GM21825 (cell line): ENCODE results near the gene CHFR.
"Not testable (repeated sequence)": the region's sequence is repeated elsewhere in the genome, so short reads cannot be mapped to it uniquely, and the experiment has no call there.

Experiments
- ATAC-seq: cut with Tn5 transposase; IDR thresholded peaks from one replicate; pipeline ENCODE4 v1.9.1; 2021; ENCODE audit warnings: mild to moderate bottlenecking, moderate library complexity; ENCODE audit not compliant: unreplicated experiment

Gene CHFR

DNA sequence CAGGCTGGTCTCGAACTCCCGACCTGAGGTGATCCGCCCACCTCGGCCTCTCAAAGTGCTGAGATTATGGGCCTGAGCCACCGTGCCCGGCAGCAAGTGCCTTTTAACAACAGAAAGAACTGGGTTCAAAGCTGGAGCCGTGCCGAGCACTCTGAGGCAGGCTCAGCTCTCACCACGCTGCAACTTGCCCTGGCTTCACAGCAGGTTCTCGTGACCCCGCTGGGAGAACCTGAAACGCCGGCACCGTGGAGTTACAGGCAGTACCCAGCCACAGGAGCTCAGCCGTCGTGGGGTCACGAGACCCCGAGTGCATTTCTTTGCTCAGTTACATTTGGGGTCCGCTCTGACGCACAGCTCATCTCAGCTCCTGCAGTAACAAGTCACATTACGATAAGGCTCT lies 73.2 kb downstream of the CHFR start:
- ATAC-seq: no peak

- no peak for ATAC-seq
Measured at GRCh38 chr12:132813443-132813842, 74.0 kb downstream of the CHFR start.

DNA sequence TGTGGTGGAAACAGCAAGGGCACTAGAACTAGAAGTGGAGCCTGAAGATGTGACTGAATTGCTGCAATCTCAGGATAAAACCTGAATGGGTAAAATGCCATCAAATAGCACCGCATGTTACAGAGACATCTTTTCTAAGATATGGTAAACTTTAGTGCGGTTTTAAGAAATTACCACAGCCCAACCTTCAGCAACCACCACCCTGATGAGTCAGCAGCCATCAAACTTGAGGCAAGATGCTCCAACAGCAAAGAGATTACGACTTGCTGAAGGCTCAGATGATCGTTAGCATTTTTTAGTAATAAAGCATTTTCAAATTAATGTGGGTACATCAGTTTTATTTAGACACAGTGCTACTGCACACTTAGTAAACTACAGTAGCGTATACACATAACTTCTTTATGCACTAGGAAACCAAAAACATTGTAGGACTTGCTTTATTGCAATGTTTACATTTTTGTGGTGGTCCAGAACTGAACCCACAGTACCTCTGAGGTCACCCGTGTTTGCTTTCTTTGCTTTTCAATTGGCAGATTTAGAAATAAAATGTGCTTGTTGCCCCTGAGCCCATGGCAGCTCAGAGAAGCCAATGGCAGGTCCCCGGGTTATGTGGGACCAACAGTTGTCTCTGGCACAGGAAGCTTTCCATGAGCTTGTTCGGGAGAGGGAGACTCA lies 74.6 kb downstream of the CHFR start:
- ATAC-seq: no peak

GRCh38 chr12:132809391-132809790 lies 78.0 kb downstream of the CHFR start:
- ATAC-seq: not testable (repeated sequence)

- no peak for ATAC-seq
Measured at GRCh38 chr12:132807295-132808092, 79.9 kb downstream of the CHFR start.

DNA sequence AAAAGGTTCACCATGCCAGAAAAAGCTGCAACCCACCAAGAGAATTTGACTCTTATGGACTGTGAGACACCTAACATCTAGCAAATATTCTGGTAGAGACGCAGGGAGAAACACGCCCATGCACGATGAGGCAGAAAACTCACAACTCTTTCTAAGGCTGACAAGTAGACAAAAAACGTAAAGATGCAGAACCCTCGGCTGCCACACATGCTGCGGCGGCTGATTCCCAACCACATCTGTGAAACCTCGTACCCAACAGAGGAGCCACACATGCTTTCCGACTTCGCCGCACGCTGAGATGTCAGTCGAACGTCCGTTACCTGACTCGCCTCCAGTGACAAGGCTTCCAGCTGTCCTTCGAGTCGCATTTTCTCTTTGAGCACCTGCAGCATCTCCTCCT lies 80.5 kb downstream of the CHFR start:
- ATAC-seq: no peak

DNA sequence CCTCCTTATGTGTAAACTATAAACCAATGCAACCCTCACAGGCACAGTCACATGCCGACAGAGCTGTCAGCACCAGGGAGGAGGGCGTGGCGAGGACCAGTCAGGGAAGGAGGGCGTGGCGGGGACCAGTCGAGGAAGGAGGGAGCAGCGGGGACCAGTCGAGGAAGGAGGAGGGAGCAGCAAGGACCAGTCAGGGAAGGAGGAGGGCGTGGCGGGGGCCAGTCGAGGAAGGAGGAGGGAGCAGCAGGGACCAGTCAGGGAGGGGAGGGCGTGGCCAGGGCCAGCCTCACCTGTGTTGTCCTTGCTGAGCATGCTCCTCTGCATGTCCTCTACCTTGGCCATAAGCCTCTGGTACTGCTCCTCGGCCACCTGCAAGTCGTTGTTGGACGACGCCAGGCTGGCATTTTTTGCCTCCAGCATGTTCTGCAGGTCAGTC lies 83.0 kb downstream of the CHFR start:
- no peak for ATAC-seq

GRCh38 chr12:132803888-132804287 lies 83.5 kb downstream of the CHFR start:
- ATAC-seq: no peak

DNA sequence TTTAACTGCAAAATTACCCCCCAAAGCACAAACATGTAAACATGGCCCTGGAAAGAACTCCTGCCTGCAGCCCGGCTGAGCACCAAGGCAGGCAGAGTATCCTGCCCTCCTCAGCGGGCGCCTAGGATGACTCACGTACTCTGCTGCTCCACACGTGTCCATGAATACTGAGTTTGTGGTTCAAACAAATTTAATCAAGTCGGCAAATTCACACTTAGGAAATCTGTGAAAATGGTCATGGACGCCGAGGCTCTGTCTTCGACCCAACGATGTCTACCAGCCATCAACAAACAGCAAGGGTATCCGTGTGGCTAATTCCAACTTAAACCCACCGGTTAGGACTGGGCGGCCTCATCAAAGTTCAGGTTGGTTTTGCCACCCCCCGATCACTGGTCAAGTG lies 84.3 kb downstream of the CHFR start:
- no peak for ATAC-seq

GRCh38 chr12:132801741-132802140 lies 85.7 kb downstream of the CHFR start:
- ATAC-seq: no peak

DNA sequence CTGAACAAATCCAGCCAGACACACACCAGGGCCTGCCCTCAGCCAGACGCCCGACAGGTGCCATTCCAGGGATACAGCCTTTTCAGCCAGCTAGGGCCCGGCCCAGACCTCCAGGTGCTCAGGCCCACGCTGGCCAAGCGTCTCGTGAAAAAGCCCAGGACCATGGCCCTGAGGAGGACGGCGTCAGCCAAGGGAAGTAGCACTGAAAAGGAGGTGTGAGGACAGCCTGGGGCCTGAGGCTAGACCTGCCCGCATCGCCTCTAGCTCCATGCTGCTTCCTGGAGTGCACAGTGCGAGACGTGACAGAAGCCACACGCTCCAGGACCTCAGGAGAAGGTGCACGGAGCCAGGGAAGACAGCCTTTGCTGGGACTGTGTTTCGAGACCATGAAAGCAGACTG lies 88.6 kb downstream of the CHFR start:
- no peak for ATAC-seq

- ATAC-seq: no peak
Measured at GRCh38 chr12:132797820-132798570, 89.4 kb downstream of the CHFR start.

- no peak for ATAC-seq
Measured at GRCh38 chr12:132795847-132796246, 91.6 kb downstream of the CHFR start.

DNA sequence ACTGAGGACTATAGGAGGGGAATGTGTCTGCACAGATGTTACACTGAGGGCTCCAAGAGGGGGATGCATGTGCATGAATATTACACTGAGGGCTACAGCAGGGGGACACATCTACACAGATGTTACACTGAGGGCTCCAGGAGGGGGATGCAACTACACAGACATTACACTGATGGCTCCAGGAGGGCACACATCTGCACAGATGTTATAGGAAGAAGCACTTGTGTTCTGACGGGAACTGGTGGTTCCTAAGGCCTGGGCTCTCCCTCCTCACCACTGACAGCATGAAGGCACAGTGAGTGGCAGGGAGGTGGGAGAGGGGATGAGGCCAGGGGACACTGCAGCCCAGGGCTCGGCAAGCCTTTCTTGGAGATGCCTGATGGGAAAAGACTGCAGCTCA lies 95.5 kb downstream of the CHFR start:
- not testable (repeated sequence) for ATAC-seq

DNA sequence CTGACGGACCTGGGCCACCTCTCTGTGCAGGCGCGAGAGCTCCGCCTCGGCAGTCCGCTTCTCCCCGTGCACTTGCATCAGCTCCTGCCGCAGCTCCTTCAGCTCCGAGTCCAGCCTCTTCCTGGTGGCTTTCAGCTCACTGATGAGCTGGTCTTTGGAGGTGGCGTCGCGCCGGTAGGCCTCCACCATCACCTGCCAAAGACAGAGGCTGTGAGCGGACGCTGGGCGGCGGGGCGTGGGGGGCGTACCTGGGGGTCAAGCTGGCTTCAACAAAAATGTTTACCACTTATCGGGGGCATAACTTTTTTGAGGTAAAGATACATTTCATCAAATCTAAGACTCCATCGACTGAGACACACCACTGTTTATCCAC lies 98.3 kb downstream of the CHFR start:
- no peak for ATAC-seq

DNA sequence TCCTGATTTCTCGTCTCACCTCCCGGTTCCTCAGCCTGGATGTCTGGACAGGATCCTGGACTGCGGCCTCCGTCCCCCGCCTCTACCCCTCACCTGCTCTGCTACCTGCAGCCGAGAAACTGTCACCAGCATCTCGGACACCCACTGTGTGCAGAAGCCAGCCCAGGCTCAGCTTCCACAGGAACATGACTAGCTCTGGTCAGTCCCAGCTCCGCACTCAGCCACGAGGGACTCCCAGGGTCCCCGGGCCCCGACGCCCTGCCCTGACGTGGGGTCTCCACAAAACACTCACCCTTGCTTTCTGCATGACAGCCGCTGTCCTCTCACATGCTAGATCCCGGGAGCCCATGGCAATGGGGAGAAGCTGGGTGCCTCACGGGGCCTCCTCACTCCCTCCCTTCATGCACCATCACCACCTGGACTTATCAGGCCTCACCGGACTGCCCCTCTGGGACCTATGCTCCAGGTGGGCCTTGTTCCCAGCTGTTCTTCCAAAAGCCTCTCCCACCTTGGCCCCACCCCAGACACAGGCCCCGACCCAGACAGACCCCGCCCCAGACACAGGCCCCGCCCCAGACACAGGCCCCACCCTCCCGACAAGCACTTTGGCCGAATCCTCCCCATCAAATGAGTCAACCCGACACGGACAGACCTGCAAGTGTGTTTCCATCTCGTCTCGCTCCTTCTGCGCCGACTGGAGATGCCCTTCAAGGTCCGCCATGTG lies 98.9 kb downstream of the CHFR start:
- ATAC-seq: no peak

GRCh38 chr12:132787877-132788276 lies 99.5 kb downstream of the CHFR start:
- no peak for ATAC-seq

DNA sequence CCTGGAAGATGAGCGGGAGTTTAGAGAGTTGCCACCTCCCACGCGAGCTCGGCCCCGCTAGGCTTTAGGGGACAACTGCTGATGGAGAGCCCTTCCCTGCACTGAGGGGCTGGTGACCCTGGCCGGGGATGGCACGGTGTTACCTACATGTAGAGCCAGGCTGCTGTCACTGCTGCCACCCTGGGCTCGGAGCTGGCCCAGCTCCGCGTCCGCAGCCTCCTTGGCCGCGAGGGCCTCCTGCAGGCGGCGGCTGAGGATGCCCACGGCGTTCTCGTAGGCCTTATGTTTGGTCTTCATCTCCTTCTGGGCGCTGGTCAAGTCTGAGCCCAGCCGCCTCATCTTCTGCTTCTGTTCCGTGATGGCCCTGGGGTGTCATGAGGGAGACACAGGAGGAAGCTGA lies 101.2 kb downstream of the CHFR start:
- ATAC-seq: no peak

- no peak for ATAC-seq
Measured at GRCh38 chr12:132784580-132784979, 102.8 kb downstream of the CHFR start.

DNA sequence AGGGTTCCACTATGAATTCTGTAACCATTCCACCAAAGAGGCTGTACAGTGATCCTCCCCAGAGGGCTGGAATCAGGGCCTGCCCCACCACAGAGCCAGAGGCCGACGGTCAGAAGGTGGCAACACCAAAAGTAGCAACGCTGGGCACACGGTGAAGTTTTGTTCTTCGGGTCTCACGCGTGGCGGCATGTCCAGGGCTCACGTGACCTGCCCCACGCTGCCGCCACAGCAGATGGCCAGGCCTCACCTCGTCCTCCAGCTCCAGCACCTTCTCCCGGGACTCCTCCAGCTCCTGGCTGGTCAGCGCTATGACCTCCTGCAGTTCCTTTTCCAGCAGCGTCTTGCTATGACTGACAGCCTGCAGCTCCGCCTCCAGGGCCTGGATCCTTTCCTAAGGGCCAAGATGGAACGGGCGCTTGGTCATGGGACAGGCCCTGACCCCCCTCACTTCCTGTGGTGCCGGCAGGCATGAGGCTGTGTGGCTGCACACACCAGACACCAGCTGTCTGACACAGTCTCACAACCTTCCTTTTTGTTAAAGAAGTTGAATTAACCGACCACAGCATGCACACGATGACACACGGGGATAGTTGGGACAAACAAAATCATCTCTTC lies 103.4 kb downstream of the CHFR start:
- ATAC-seq: no peak
